NCI-H526 (cell line): ENCODE results near the gene KIAA0232.

Experiments
- DNase-seq, 2 experiments: peaks; one replicate each; lab custom pipeline; 2025; lab: John Stamatoyannopoulos, UW

The KIAA0232 gene

GRCh38 chr4:6917461-6918271, 135.1 kb downstream of the KIAA0232 start:
- peak; percentile 5 to 57 for DNase-seq

GRCh38 chr4:6918338-6918737, 135.8 kb downstream of the KIAA0232 start:
- no peak for DNase-seq

- DNase-seq: no peak
Measured at GRCh38 chr4:6920171-6920570, 137.6 kb downstream of the KIAA0232 start.

GRCh38 chr4:6923507-6923906, 141.0 kb downstream of the KIAA0232 start:
- DNase-seq: no peak

- no peak for DNase-seq
Measured at GRCh38 chr4:6924361-6924779, 141.8 kb downstream of the KIAA0232 start.

- no peak for DNase-seq
Measured at GRCh38 chr4:6925357-6925836, 142.9 kb downstream of the KIAA0232 start.

- DNase-seq: no peak
Measured at GRCh38 chr4:6926081-6926480, 143.6 kb downstream of the KIAA0232 start.

- DNase-seq: no peak
Measured at GRCh38 chr4:6926681-6927478, 144.4 kb downstream of the KIAA0232 start.

- no peak for DNase-seq
Measured at GRCh38 chr4:6928081-6928480, 145.6 kb downstream of the KIAA0232 start.

GRCh38 chr4:6929339-6929811, 146.8 kb downstream of the KIAA0232 start:
- DNase-seq: no peak

- DNase-seq: no peak
Measured at GRCh38 chr4:6929812-6930464, 147.4 kb downstream of the KIAA0232 start.

GRCh38 chr4:6932475-6932874, 149.9 kb downstream of the KIAA0232 start:
- no peak for DNase-seq

GRCh38 chr4:6932918-6933317, 150.4 kb downstream of the KIAA0232 start:
- DNase-seq: no peak
